HG02870 (cell line): Measurements from ENCODE around the gene BAZ1B.
"Not testable (repeated sequence)": the region's sequence is repeated elsewhere in the genome, so short reads cannot be mapped to it uniquely, and the experiment has no call there.

Source experiments
- ATAC-seq: cut with Tn5 transposase; IDR thresholded peaks from one replicate; pipeline ENCODE4 v1.9.1; 2021; ENCODE audit warnings: mild to moderate bottlenecking, moderate library complexity; ENCODE audit not compliant: unreplicated experiment

Gene BAZ1B

GRCh38 chr7:73504017-73504416 lies 18.1 kb downstream of the BAZ1B start:
- no peak for ATAC-seq

- ATAC-seq = no peak
Observed at GRCh38 chr7:73503229-73503628, 18.9 kb downstream of the BAZ1B start.

GRCh38 chr7:73496626-73497025 lies 25.5 kb downstream of the BAZ1B start:
- ATAC-seq = no peak

- not testable (repeated sequence) for ATAC-seq
Observed at GRCh38 chr7:73495507-73495906, 26.6 kb downstream of the BAZ1B start.

- ATAC-seq = no peak
Observed at GRCh38 chr7:73489976-73490375, 32.1 kb downstream of the BAZ1B start.

GRCh38 chr7:73487486-73487885 lies 34.6 kb downstream of the BAZ1B start:
- ATAC-seq = no peak

GRCh38 chr7:73483171-73483570 lies 38.9 kb downstream of the BAZ1B start:
- no peak for ATAC-seq

- ATAC-seq = no peak
Observed at GRCh38 chr7:73482746-73483145, 39.3 kb downstream of the BAZ1B start.

- not testable (repeated sequence) for ATAC-seq
Observed at GRCh38 chr7:73481521-73481920, 40.6 kb downstream of the BAZ1B start.

GRCh38 chr7:73478549-73478948 lies 43.5 kb downstream of the BAZ1B start:
- no peak for ATAC-seq

GRCh38 chr7:73477376-73477775 lies 44.7 kb downstream of the BAZ1B start:
- no peak for ATAC-seq

GRCh38 chr7:73470208-73470607 lies 51.9 kb downstream of the BAZ1B start:
- ATAC-seq = no peak

- not testable (repeated sequence) for ATAC-seq
Observed at GRCh38 chr7:73467046-73467445, 55.0 kb downstream of the BAZ1B start.

- no peak for ATAC-seq
Observed at GRCh38 chr7:73466112-73466511, 56.0 kb downstream of the BAZ1B start.

GRCh38 chr7:73463966-73464365 lies 58.1 kb downstream of the BAZ1B start:
- no peak for ATAC-seq

- no peak for ATAC-seq
Observed at GRCh38 chr7:73463260-73463659, 58.8 kb downstream of the BAZ1B start.

GRCh38 chr7:73461782-73462285 lies 60.3 kb downstream of the BAZ1B start:
- ATAC-seq = no peak

- no peak for ATAC-seq
Observed at GRCh38 chr7:73454424-73454823, 67.7 kb downstream of the BAZ1B start.

- ATAC-seq = no peak
Observed at GRCh38 chr7:73452999-73453635, 69.0 kb downstream of the BAZ1B start.

GRCh38 chr7:73451780-73452398 lies 70.2 kb downstream of the BAZ1B start:
- ATAC-seq = no peak

- no peak for ATAC-seq
Observed at GRCh38 chr7:73449422-73449821, 72.7 kb downstream of the BAZ1B start.

- no peak for ATAC-seq
Observed at GRCh38 chr7:73448609-73449008, 73.5 kb downstream of the BAZ1B start.
